Activated gamma-delta T cell treated with Interleukin-2 at 50 U/mL for 16 hours (primary cell): ENCODE measurements around the gene INA.
"Not testable (repeated sequence)": the region's sequence is repeated elsewhere in the genome, so short reads cannot be mapped to it uniquely, and the experiment has no call there.

Experiments
- DNase-seq: peaks from one replicate; pipeline ENCODE4 v3.0.0-alpha.2; 2020

Gene INA

DNA sequence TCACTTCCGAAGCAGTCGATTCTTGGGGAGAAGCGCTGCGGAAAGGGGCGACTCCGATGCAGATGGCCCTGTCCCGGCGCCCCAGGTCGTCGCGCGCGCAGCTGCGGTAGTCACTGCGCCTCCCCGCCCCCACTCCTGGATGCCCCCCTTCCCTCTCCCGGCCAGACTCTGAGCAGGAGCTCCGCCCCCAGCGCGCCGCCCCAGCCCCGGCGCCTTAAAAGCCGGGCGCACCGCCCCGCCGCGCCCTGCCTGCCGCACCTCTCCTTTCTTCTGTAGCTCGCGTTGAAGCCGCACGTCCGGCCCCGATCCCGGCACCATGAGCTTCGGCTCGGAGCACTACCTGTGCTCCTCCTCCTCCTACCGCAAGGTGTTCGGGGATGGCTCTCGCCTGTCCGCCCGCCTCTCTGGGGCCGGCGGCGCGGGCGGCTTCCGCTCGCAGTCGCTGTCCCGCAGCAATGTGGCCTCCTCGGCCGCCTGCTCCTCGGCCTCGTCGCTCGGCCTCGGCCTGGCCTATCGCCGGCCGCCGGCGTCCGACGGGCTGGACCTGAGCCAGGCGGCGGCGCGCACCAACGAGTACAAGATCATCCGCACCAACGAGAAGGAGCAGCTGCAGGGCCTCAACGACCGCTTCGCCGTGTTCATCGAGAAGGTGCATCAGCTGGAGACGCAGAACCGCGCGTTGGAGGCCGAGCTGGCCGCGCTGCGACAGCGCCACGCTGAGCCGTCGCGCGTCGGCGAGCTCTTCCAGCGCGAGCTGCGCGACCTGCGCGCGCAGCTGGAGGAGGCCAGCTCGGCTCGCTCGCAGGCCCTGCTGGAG, at the start of gene INA:
Gene INA, plus strand, starts transcription at position 243 of the 817 bp plus-strand sequence. Its CDS starts 74 bp downstream, at position 317.
- no peak for DNase-seq

DNA sequence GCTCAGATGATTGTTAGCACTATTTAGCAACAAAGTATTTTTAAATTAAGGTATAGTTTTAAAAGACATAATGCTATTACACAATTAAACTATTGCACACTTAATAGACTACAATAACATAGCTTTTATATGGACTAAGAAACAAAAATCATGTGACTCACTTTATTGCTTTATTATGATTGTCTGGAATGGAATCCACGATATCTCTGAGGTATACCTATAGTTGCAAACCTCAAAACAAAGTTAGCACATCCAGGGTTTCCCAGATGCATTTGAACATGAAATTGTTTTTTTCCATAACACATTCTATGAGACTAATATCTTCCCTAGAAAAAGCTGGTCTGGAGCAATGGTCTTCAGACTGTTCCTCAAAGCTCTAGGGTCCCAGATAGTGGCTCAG, 49.5 kb upstream of the INA start:
- DNase-seq, result no peak

- no peak for DNase-seq
Observed at GRCh38 chr10:103231047-103231551, 45.8 kb upstream of the INA start.

DNA sequence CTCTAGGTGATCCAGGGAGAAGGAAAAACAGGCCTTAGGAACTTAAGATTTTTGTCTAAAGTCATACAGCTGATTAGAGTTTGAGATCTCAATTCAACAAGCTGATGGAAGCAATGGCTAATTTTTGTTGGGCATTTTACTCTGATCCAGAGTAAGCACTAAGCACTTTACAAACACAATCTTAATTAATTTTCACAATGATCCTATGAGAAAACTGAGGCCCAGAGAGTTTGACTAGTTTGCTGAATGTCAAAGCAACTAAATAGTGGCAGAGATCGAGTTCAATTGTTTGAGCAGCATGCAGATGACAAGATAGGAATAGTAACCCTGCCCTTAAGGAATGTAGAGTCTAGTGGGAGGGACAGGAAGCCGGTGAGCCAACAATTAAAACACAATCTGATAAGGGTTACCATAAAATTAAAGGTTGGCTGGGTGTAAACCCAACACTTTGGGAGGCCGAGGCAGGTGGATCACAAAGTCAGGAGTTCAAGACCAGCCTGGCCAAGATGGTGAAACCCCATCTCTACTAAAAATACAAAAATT, 44.7 kb upstream of the INA start:
- DNase-seq, result no peak

- DNase-seq, result no peak
Observed at GRCh38 chr10:103232772-103233488, 44.0 kb upstream of the INA start.

- DNase-seq, result no peak
Observed at GRCh38 chr10:103235775-103236174, 41.2 kb upstream of the INA start.

GRCh38 chr10:103238506-103239252, 38.3 kb upstream of the INA start:
- DNase-seq, result no peak

- DNase-seq, result no peak
Observed at GRCh38 chr10:103241262-103242011, 35.5 kb upstream of the INA start.

- DNase-seq, result peak; percentile 54
Observed at GRCh38 chr10:103244666-103245271, 32.2 kb upstream of the INA start.

GRCh38 chr10:103245587-103245986, 31.4 kb upstream of the INA start, which contains the start of gene RPEL1:
RPEL1 (plus strand) TSS chr10:103245887; CDS start chr10:103245997, 110 bp downstream.
- DNase-seq, result not testable (repeated sequence)

GRCh38 chr10:103246324-103246723, 30.6 kb upstream of the INA start:
- no peak for DNase-seq

GRCh38 chr10:103254113-103254512, 22.8 kb upstream of the INA start:
- no peak for DNase-seq

GRCh38 chr10:103254538-103255325, 22.2 kb upstream of the INA start:
- DNase-seq, result no peak

GRCh38 chr10:103256613-103257012, 20.3 kb upstream of the INA start:
- DNase-seq, result no peak

GRCh38 chr10:103257812-103258211, 19.1 kb upstream of the INA start:
- no peak for DNase-seq

GRCh38 chr10:103258928-103259327, 18.0 kb upstream of the INA start:
- DNase-seq, result not testable (repeated sequence)

DNA sequence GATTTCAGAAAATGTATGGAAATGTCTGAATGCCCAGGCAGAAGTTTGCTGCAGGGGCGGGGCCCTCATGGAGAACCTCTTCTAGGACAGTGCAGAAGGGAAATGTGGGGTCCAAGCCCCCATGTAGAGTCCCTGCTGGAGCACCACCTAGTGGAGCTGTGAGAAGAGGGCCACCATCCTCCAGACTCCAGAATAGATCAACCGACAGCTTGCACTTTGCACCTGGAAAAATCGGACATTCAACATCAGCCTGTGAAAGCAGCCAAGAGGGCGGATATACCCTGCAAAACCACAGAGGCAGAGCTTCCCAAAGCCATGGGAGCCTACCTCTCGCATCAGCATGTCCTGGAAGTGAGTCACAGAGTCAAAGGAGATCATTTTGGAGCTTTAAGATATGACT, 16.9 kb upstream of the INA start:
- no peak for DNase-seq

DNA sequence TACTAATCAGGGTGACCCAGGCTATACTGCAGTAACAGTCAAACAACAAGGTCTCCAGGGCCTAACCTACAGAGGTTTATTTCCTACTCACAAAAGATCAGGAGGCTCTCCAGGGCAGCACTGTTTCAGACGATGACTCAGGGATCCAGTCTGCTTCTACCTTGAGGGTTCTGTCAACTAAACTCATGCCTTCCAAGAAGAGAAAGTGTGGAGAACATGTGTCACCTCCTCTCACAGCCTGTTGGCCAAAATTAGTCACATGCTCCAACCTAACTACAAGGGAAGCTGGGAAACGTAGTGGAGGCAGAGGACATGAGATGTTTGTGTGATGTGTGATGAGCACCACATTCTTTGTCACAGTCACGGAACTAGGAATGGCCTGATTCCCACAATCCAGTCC, 14.7 kb upstream of the INA start:
- DNase-seq, result no peak

- peak; percentile 20 for DNase-seq
Observed at GRCh38 chr10:103265717-103266329, 11.1 kb upstream of the INA start.

DNA sequence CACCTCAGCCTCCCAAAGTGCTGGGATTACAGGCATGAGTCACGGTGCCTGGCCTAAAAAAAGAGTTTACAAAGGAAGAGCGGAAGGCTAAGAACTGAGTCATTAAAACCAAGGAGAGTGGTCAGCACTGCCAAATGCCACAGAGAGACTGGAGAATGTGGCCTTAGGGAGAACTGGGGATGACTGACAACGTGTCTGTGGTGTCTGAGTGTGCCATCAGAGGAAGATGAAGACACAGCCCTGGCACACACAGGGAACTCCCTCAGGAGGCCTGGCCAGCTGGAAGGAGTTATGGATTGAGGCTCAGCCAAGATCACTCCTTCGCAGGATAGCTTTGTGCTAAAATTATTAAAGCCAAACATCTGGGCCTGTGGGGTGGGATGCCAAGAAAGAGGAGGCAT, 3.9 kb upstream of the INA start:
- DNase-seq, result no peak
